ENCODE results near the gene BACH1.

- TF ChIP-seq CTCF (IDR thresholded peaks at IDR 0.05; ENCODE audit: extremely low read depth in 1 of 2, insufficient read depth in 1 of 2, low read depth in 1 of 2, low read length in 2 of 2), result no peak
- TF ChIP-seq JUN (IDR thresholded peaks at IDR 0.05; ENCODE audit: borderline replicate concordance, insufficient read depth, insufficient read length, low read depth), result no peak
- TF ChIP-seq POLR2A (IDR thresholded peaks at IDR 0.05; ENCODE audit: low read depth, low read length), result no peak
- TF ChIP-seq MAX (IDR thresholded peaks at IDR 0.05; ENCODE audit: insufficient read depth, insufficient read length), result no peak
- no peak for TF ChIP-seq MYC (IDR thresholded peaks at IDR 0.05; ENCODE audit: low read depth, low read length)
- no peak for TF ChIP-seq EZH2 (IDR thresholded peaks at IDR 0.05; ENCODE audit: borderline replicate concordance, low read depth, low read length, severe bottlenecking)
- TF ChIP-seq GATA2 (IDR thresholded peaks at IDR 0.05; ENCODE audit: insufficient read depth, insufficient read length, low read depth, low read length), result no peak
- TF ChIP-seq POLR2AphosphoS5 (IDR thresholded peaks at IDR 0.05; ENCODE audit: insufficient read depth, low read depth, low read length), result no peak
These were observed 14.3 kb downstream of the BACH1 start for GRCh38 chr21:29312981-29313380.

Measured in endothelial cell of umbilical vein (primary cell).